Epithelial cell of esophagus (primary cell): ENCODE data around the gene TUBD1.

Experiments used
- DNase-seq: peaks from one replicate; pipeline ENCODE4 v3.0.0; 2010; ENCODE audit warnings: low read depth
- H3K4me3 ChIP-seq: 2 replicates; pipeline ENCODE4 v1.5.1; 2011; ENCODE audit warnings: mild to moderate bottlenecking, low read length, control low read depth
- TF ChIP-seq, protein P1 (sequence below): IDR thresholded peaks from 2 replicates; pipeline ENCODE4 v1.5.1; 2011; ENCODE audit warnings: low read depth, mild to moderate bottlenecking, low read length, control low read depth, inconsistent platforms; ENCODE audit not compliant: insufficient read depth; ENCODE audit errors: missing control alignments

Gene TUBD1

DNA sequence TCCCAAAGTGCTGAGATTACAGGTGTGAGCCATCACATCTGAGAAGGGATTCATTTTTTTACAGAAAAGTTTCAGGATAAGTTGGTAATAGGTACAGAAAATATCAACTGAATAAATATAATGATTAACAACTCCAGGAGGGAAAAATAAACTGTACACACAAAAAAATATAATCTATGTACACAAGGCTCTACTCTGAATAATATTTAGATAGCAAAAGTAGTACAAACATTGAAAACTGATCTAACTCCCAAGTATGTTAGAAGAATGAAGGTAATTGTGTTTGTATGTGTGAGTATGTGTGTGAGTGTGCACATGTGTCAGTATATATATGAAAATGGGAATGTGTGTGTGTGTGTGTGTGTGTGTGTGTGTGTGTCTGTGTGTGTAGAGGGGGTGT, 20.4 kb downstream of the TUBD1 start:
- TF ChIP-seq, protein P1, sequence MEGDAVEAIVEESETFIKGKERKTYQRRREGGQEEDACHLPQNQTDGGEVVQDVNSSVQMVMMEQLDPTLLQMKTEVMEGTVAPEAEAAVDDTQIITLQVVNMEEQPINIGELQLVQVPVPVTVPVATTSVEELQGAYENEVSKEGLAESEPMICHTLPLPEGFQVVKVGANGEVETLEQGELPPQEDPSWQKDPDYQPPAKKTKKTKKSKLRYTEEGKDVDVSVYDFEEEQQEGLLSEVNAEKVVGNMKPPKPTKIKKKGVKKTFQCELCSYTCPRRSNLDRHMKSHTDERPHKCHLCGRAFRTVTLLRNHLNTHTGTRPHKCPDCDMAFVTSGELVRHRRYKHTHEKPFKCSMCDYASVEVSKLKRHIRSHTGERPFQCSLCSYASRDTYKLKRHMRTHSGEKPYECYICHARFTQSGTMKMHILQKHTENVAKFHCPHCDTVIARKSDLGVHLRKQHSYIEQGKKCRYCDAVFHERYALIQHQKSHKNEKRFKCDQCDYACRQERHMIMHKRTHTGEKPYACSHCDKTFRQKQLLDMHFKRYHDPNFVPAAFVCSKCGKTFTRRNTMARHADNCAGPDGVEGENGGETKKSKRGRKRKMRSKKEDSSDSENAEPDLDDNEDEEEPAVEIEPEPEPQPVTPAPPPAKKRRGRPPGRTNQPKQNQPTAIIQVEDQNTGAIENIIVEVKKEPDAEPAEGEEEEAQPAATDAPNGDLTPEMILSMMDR: no peak
- no peak overlapping the region for H3K4me3 ChIP-seq
- DNase-seq: no peak

DNA sequence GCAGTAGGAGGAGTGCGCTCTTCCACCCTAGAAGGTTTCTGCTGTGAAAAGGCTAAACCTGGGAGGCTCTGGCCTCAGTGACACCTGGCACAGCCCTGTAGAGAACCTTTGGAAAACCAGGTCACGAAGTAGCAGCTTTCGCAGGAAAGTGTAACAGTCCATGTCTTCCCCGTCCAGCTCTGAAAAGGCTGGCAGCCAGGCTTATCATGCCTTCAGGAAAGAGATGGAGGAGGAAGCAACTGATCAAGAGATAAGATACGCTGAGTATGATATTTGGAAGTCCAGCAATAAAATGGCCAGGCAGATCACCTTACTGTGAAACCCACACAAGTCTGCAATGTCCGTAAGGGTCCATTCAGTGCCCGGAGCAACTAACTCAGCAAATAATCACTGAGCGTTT, 22.3 kb downstream of the TUBD1 start:
- no peak overlapping the region for H3K4me3 ChIP-seq
- DNase-seq: no peak
- TF ChIP-seq, protein P1: no peak

DNA sequence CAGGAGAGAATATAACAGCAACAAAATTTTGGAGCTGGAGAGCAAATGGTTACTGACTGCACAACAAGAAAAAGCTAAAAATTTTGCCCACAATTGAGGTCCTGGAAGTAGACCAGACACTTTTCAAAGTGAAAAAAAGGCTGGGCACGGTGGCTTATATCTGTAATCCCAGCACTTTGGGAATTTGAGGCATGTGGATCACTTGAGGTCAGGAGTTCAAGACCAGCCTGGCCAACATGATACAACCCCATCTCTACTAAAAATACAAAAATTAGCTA, 22.9 kb downstream of the TUBD1 start:
- DNase-seq: no peak
- TF ChIP-seq, protein P1: no peak
- no peak overlapping the region for H3K4me3 ChIP-seq

DNA sequence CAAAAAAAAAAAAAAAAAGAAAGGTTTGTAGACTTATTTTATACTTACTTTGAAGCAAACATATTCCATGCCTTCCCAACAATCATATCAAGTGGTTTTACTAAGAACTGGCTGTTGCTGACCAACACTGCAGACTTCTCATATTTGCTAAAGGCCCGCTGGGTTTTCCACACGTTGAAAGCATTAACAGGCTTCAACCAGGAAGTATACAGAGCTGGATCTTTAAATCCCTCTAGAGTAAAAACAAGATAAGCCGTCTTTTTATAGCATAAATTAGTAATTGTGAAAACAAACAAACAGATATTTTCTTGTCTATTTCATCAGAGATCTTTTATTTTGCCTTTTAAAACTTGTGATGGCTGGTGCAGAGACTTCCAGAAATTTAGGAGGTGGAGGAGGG, 29.1 kb downstream of the TUBD1 start:
- DNase-seq: no peak
- H3K4me3 ChIP-seq: no peak overlapping the region
- TF ChIP-seq, protein P1: no peak

DNA sequence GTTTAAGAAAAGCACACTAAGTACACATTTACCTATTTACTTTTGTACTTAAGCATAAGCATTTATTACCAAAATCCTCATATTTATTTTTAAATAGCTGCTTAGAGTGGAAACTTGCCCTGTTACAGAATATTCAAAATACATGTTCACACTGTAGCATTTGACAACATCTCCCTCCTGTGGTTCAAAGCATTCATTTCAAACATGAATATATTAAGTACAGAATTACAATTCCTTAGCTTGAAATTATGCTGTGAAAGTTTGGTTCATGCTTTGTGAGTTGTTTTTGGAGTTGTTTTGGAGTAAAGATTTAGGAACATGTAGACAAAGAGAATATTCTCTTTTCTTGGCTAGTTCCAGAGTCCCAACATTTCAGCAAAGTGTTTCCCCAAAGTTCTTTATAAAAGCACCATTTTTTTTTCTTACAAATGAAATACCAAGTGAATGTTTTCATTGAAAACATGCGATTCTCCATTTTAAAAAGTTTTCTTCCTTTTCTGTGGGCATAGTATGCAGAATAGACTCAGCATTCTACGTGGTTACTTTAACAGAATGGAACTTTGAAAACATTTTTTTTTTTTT, 33.2 kb downstream of the TUBD1 start:
- no peak overlapping the region for H3K4me3 ChIP-seq
- peak; percentile 67 for DNase-seq
- TF ChIP-seq, protein P1: peak; percentile 55

DNA sequence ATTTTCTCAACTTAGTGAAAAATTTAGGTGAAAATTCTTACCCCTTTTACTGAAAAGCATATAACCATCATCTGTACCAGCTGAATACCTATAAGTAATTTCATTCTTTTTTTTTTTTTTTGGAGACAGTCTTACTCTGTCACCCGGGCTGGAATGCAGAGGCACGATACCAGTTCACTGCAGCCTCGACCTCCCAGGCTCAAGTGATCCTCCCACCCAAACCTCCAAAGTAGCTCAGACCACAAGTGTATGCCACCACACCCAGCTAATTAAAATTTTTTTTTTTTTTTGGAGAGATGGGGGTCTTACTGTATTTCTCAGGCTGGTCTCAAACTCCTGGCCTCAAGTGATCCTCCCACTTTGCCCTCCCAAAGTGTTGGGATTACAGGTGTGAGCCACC, 33.8 kb downstream of the TUBD1 start:
- H3K4me3 ChIP-seq: no peak overlapping the region
- TF ChIP-seq, protein P1: no peak
- no peak for DNase-seq

DNA sequence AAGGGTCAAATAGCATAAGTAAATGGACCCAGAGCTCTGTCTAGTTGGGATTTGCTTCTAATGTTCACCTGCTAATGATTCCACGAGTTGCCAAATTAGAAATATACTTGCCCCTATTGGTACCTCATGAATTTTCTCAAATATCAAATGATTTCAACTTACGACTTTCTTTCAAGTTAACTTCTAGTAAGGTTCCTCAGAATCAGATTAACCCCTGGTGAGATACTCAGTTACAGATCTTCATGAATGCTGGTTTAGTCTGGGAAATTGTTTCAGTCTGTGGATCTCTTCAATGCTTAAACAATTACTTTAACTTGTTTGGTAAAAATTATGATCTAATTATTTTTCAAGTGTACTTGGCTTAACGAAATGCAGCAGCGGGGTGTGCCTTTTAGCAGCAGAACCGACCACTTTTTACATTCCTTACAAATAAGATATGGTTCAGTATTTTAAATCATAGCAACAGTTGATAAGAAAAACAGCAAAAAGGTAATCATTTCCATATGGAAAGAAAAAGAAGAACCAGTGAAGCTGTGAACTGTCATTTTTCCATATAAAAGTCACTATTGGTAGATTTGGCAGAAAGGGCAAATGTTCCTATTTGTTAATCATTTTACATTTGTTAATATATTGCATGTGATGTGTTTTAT, 34.5 kb downstream of the TUBD1 start:
- DNase-seq: no peak
- no peak overlapping the region for H3K4me3 ChIP-seq
- TF ChIP-seq, protein P1: no peak
